ENCODE measurements around the gene FOXC2.

DNA sequence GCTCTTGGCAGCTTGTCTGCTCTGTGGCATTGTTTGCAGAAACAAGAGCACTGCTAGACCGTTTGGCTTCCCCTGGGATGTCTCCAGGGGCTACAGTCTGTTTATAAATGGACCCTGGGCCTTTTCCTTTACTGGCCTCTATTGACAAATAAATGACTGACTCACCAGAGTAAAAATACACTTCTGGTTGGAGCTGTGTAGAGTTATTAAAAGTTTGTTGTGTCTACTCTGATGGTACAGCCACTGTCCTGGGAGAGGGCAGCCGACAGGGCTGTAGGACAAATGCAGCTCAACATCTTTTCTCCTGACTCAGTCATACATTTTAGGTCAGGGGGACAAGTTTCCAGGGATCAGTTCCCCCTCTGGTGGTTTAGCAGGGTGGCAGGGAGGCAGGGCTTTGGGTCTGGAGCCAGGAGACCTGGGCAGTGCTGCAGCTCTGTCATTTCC is 41.7 kb downstream of the FOXC2 start:
- TF ChIP-seq CTCF (IDR thresholded peaks at IDR 0.05) (no peak), EZH2 (IDR thresholded peaks at IDR 0.05; ENCODE audit: borderline replicate concordance, insufficient read depth, low read depth, low read length, poor library complexity, severe bottlenecking) (no peak)
